ENCODE data around the gene SSTR3. TPM values are rescaled to one million over a fixed set of nuclear protein-coding genes. Genes with fewer than 3 reads are reported as not detected.

The SSTR3 gene
- total RNA-seq, 1 donor from 2014 or later, result not detected

GRCh38 chr22:37206841-37207821 lies 5.1 kb downstream of the SSTR3 start:
- no peak for DNase-seq (ENCODE audit: low read depth)
- peaks cover 17% of the 10 kb centered on the region for H3K27me3 ChIP-seq (ENCODE audit: control insufficient read depth, insufficient read depth, low read length)
- no peak for TF ChIP-seq CTCF (IDR thresholded peaks at IDR 0.05; ENCODE audit: insufficient read depth, low read length, poor library complexity, severe bottlenecking)
- no peaks in the 10 kb centered on the region for H3K36me3 ChIP-seq (ENCODE audit: control insufficient read depth, insufficient read depth, low read length)
- H3K4me3 ChIP-seq (ENCODE audit: low read depth, low read length), result no peak overlapping the region

DNA sequence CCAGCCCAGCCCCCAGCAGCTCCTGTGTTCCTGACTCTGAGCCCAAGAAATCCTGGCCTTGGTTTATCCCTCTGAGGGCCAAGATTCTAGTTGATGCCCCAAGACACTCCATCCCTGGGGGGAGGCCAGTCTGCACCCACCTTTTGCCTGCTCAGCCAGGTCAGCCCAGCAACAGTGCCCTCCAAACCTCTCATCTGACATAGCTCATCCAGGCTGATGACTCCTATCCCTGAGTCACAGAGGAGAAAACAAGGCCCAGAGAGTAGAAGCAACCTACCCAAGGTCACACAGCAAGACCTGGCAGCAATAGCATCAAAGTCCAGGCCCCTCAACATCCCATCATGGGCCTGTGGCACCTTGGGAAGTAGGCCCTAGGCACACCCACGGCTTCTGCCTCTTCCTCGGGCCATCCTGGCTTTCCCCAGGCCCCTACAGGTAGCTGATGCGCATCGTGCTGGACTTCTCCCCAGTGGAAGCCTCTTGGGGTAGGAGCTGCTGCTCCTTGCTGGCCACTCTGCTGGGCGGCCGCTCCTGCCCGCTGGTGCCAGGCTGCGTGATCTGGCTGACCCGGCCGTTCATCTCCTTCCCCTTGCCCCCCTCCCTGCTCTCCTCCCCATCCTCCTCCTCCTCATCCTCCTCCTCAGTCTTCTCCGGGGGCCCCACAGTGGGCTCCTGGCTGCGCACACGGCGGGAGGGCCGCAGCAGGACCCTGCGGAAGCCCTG lies 6.0 kb downstream of the SSTR3 start:
- TF ChIP-seq CTCF (IDR thresholded peaks at IDR 0.05; ENCODE audit: insufficient read depth, low read length, poor library complexity, severe bottlenecking), result no peak
- no peak for DNase-seq (ENCODE audit: low read depth)
- H3K27me3 ChIP-seq (ENCODE audit: control insufficient read depth, insufficient read depth, low read length), result peaks cover 17% of the 10 kb centered on the region

DNA sequence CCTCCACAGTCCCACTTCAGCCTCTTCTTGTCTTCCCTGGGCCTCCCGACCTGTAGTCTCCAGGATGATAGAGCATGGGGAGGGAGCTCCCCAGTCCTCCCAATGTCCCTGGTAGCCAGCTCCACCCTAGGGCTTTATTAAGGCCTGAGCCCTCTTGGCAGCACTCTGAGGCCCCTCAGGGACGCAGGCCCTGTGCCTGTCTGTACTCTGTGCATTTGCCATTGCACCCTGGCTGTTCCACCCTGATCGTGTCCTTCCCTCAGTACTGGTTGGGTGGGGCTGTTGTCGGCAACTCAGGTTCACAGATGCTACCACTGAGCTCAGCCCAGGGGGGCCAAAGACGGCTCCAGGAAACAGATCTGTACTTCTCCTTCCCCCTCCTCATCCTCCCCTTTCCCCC lies 7.2 kb downstream of the SSTR3 start:
- Histone ChIP-seq H3K27me3 (ENCODE audit: control insufficient read depth, insufficient read depth, low read length) (peaks cover 10% of the 10 kb centered on the region), H3K4me3 (ENCODE audit: low read depth, low read length) (no peak overlapping the region), H3K36me3 (ENCODE audit: control insufficient read depth, insufficient read depth, low read length) (no peaks in the 10 kb centered on the region)
- TF ChIP-seq CTCF (IDR thresholded peaks at IDR 0.05; ENCODE audit: insufficient read depth, low read length, poor library complexity, severe bottlenecking), result no peak
- no peak for DNase-seq (ENCODE audit: low read depth)

More for the DNA sequence above, 6.0 kb downstream of the SSTR3 start:
- no peaks in the 10 kb centered on the region for H3K36me3 ChIP-seq (ENCODE audit: control insufficient read depth, insufficient read depth, low read length)
- no peak overlapping the region for H3K4me3 ChIP-seq (ENCODE audit: low read depth, low read length)

GRCh38 chr22:37204045-37204655 lies 8.1 kb downstream of the SSTR3 start:
- no peak for DNase-seq (ENCODE audit: low read depth)
- TF ChIP-seq CTCF (IDR thresholded peaks at IDR 0.05; ENCODE audit: insufficient read depth, low read length, poor library complexity, severe bottlenecking), result no peak

DNA sequence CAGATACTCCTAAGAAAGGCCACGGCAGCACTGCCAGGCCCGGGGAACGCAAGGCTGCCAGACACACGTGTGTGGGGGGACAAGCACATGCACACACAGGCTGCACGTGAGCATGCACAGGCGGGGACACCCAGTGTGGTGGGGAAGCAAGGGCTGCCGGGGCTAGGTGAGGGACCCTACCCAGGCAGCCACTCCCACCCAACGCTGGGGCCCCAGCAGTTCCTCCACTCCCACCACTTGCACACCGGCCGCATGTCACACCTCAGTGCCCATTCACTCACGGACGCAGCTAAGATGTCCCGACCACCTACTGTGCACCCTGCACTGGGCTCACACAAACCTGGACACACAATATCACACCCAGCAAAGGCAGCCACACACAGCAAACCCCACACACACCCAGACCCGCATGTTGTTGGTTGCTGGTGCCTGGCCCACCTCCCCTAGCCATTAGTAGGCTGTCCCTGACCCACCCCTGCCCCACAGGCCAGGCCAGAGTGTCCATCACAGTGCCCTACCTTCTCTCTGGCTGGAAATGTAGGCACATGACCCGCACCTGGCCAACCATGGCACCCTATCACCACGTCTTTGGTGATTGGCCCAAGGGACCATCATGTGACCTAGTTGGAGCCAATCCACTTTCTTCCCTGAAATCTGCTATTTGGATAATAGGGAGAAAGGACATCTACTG lies 8.8 kb downstream of the SSTR3 start:
- H3K36me3 ChIP-seq (ENCODE audit: control insufficient read depth, insufficient read depth, low read length), result no peaks in the 10 kb centered on the region
- TF ChIP-seq CTCF (IDR thresholded peaks at IDR 0.05; ENCODE audit: insufficient read depth, low read length, poor library complexity, severe bottlenecking), result no peak
- no peak for DNase-seq (ENCODE audit: low read depth)
- H3K27me3 ChIP-seq (ENCODE audit: control insufficient read depth, insufficient read depth, low read length), result peaks cover 2% of the 10 kb centered on the region
- H3K4me3 ChIP-seq (ENCODE audit: low read depth, low read length), result no peak overlapping the region

More at GRCh38 chr22:37204045-37204655, 8.1 kb downstream of the SSTR3 start:
- Histone ChIP-seq H3K4me3 (ENCODE audit: low read depth, low read length) (no peak overlapping the region), H3K36me3 (ENCODE audit: control insufficient read depth, insufficient read depth, low read length) (no peaks in the 10 kb centered on the region), H3K27me3 (ENCODE audit: control insufficient read depth, insufficient read depth, low read length) (peaks cover 5% of the 10 kb centered on the region)
